Peyer's patch (tissue), 4 donors: Measurements from ENCODE around the gene ALOX5AP. TPM values are rescaled to one million over a fixed set of nuclear protein-coding genes. Genes with fewer than 3 reads are reported as not detected.

Experiments
- DNase-seq, 3 donors: peaks; one replicate each; pipeline ENCODE4 v3.0.0-alpha.2; 2017 to 2019
- H3K27ac ChIP-seq, 4 donors: fragments of 200-600 bp; sonication (generic); one replicate each; pipeline ENCODE4 v1.5.1; 2016 to 2019
- H3K27me3 ChIP-seq, 2 donors: fragments of 200-600 bp; sonication (generic); one replicate each; pipeline ENCODE4 v1.5.1; 2019
- H3K36me3 ChIP-seq, 3 donors: fragments of 200-600 bp; sonication (generic); one replicate each; pipeline ENCODE4 v1.5.1; 2016 to 2019
- H3K4me1 ChIP-seq, 4 donors: fragments of 200-600 bp; sonication (generic); one replicate each; pipeline ENCODE4 v1.5.1; 2016 to 2019
- H3K4me3 ChIP-seq, 4 donors: fragments of 200-600 bp; sonication (generic); 1 replicate in 3 of 4; 2 replicates in 1 of 4; pipeline ENCODE4 v1.5.1; 2016 to 2019; ENCODE audit warnings: mild to moderate bottlenecking in 1 of 4
- H3K9me3 ChIP-seq, 4 donors: fragments of 200-600 bp; sonication (generic); one replicate each; pipeline ENCODE4 v1.5.1; 2016 to 2019; ENCODE audit warnings: mild to moderate bottlenecking in 1 of 4
- POLR2A ChIP-seq, 2 donors: fragments of 450-650 bp; IDR thresholded peaks; one replicate each; pipeline ENCODE4 v1.5.1; 2017; ENCODE audit warnings: antibody characterized with exemption in 2 of 2, mild to moderate bottlenecking in 2 of 2, moderate library complexity in 2 of 2
- total RNA-seq, 4 donors: library from RNA; depleted of rRNA; stranded (reverse); fragments of >200 nt; gene quantifications; one replicate each; pipeline ENCODE4 v1.1.0, GENCODE V29; 2016
- TF ChIP-seq, protein P1 (sequence below), 6 experiments: fragments of 450-650 bp in 4 of 6; fragments of 200-600 bp in 2 of 6; sonication (generic) in 1 of 6; IDR thresholded peaks; one replicate each; pipeline ENCODE4 v1.5.1; 2017 to 2019; ENCODE audit warnings: antibody characterized with exemption in 6 of 6, mild to moderate bottlenecking in 3 of 6, moderate library complexity in 1 of 6

Gene ALOX5AP
- total RNA-seq, 4 donors from 2014 or later = 7.6 to 19.8 (median 13.2) TPM

DNA sequence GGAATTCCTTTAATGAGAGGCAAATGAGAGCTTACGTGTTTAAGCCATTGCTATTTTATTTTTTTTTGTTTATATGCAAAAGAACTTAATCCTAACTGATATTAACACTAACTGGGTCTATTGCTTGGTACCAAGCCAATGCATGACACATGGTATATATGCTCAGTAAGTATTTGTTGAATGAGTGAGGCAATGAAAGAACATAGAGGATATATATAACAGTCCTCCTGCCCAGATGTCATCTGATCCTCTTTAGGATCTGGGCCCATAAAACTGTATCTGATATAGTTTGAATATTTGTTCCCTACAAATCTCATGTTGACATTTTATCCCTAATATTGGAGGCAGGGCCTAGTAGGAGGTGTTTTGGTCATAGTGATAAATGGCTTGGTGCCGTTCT, 13.0 kb upstream of the ALOX5AP start:
- H3K36me3 ChIP-seq = no peaks in the 10 kb centered on the region
- TF ChIP-seq, protein P1, sequence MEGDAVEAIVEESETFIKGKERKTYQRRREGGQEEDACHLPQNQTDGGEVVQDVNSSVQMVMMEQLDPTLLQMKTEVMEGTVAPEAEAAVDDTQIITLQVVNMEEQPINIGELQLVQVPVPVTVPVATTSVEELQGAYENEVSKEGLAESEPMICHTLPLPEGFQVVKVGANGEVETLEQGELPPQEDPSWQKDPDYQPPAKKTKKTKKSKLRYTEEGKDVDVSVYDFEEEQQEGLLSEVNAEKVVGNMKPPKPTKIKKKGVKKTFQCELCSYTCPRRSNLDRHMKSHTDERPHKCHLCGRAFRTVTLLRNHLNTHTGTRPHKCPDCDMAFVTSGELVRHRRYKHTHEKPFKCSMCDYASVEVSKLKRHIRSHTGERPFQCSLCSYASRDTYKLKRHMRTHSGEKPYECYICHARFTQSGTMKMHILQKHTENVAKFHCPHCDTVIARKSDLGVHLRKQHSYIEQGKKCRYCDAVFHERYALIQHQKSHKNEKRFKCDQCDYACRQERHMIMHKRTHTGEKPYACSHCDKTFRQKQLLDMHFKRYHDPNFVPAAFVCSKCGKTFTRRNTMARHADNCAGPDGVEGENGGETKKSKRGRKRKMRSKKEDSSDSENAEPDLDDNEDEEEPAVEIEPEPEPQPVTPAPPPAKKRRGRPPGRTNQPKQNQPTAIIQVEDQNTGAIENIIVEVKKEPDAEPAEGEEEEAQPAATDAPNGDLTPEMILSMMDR (IDR thresholded peaks at IDR 0.05) = no peak
- TF ChIP-seq POLR2A (IDR thresholded peaks at IDR 0.05) = no peak
- no peaks in the 10 kb centered on the region for H3K9me3 ChIP-seq
- H3K4me1 ChIP-seq = peaks cover 0 to 16% (median 2%) of the 10 kb centered on the region in 4 donors
- no peaks in the 10 kb centered on the region for H3K27me3 ChIP-seq
- H3K27ac ChIP-seq = no peak overlapping the region
- DNase-seq = no peak
- no peak overlapping the region for H3K4me3 ChIP-seq

DNA sequence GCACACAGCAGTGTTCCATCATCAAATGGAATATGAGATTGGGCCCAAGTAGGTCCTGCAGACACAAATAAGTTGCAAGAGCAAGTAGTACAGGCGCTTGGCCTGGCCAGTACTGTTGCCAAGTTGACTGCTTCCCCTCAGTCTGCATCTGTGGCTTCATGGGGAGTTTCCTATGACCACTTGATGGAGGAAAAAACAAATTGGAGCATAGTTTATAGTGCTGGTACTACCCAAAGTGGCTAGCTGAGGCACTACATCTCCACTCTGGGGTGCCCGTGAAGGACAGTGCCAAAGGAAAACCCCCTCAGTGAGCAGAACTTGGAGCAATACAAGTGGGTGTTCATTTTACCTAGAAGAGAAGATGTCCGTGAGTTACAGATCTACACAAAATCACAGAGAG, 10.6 kb upstream of the ALOX5AP start:
- TF ChIP-seq POLR2A (IDR thresholded peaks at IDR 0.05) = no peak
- TF ChIP-seq, protein P1 (IDR thresholded peaks at IDR 0.05) = no peak
- Histone ChIP-seq H3K27ac (no peak overlapping the region), H3K9me3 (no peaks in the 10 kb centered on the region), H3K36me3 (no peaks in the 10 kb centered on the region), H3K4me3 (no peak overlapping the region), H3K4me1 (peaks cover 0 to 16% (median 2%) of the 10 kb centered on the region in 4 donors), H3K27me3 (no peaks in the 10 kb centered on the region)
- DNase-seq = no peak

DNA sequence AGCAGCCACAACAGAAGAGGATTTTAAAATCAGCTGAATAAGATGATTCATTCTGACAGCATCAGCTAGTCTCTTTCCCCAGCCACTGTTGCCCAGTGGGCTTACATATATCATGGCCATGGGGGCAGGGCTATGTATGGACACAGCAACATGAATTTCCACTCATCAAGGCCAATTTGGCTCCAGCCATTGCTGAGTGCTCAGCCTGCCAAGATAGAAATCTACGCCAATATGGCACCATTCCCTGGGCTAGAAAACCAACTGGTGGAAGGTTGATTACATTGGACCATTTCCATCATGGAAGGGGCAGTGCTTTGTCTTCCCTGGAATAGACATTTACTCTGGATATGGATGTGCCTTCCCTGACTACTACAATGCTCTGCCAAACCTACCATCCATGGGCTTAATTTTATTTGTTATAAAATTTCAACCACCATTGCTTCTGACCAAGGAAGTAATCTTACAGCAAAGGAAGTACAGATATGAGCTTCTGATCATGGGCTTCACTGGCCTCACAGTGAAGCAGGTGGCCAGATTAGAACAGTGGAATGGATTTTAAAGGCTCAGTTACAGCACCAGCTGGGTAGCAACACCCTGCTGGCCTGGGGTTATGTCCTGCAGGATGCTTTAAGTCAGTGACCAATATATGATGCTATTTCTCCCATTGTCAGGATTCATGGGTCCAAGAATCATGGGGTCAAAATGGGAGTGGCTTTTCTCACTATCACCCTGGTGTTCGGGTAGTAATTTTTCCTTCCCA, 9.8 kb upstream of the ALOX5AP start:
- no peak for DNase-seq
- H3K27ac ChIP-seq = no peak overlapping the region
- no peaks in the 10 kb centered on the region for H3K9me3 ChIP-seq
- no peaks in the 10 kb centered on the region for H3K27me3 ChIP-seq
- peaks cover 0 to 11% (median 0%) of the 10 kb centered on the region in 4 donors for H3K4me1 ChIP-seq
- H3K4me3 ChIP-seq = no peak overlapping the region
- no peak for TF ChIP-seq POLR2A (IDR thresholded peaks at IDR 0.05)
- TF ChIP-seq, protein P1 (IDR thresholded peaks at IDR 0.05) = no peak
- H3K36me3 ChIP-seq = no peaks in the 10 kb centered on the region

DNA sequence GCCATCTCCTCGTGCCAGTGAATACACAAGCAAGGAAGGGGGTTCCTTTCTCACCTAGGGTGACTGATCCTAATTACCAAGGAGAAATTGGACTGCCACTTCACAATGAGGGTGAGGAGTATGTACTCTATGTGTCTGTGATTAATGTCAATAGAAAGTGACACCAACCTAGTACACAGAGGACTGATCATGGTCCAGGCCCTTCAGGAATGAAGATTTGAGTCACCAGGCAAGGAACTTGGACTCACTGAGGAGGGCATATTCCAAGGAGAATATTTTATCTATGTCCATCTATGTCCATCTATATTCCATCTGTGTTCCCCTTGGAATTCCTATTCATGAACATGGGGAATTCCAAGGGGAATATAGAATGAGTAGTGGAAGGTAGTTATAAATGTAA, 9.2 kb upstream of the ALOX5AP start:
- no peak overlapping the region for H3K4me3 ChIP-seq
- no peak for DNase-seq
- no peak overlapping the region for H3K27ac ChIP-seq
- H3K27me3 ChIP-seq = no peaks in the 10 kb centered on the region
- TF ChIP-seq, protein P1 (IDR thresholded peaks at IDR 0.05) = no peak
- TF ChIP-seq POLR2A (IDR thresholded peaks at IDR 0.05) = no peak
- H3K36me3 ChIP-seq = no peaks in the 10 kb centered on the region
- H3K9me3 ChIP-seq = no peaks in the 10 kb centered on the region
- peaks cover 0 to 5% (median 0%) of the 10 kb centered on the region in 4 donors for H3K4me1 ChIP-seq

DNA sequence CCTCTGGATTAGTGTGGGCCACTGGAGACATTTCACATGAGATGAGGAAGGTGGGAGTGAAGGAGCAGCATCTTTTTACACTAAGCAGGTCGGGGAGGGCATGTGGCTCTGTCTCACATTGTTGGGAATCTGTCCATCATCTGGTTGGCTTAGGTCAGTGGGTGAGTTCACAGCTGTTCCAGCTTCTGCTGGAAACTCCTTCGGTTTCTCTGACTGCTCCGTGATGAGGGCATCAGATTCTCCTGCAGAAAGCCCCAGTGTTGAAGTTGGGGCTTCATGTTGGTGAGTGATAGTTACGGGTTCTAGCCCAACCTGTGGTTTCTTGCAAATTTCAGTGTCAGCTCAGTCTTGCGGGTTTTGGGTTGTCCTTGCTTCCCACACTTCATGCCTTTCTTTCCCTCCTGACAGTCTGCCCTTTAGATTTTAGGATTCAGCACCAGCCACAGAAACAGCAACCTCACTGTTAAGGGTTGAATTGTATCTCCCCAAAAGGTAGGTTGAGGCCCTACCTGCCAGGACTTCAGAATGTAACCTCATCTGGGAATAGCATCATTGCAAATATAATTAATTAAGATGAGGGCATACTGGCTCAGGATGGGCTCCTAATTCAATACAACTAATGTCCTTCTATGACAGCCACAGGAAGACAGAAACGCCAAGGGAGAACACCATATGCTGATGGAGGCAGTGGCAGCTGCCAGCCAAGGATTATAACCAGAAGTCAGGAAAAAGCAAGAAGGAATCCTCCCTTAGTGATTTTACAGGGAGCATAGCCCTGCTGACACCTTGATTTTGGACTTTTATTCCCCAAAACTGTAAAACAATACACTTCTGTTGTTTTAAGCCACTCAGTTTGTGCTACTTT, 7.6 kb upstream of the ALOX5AP start:
- no peak for DNase-seq
- no peaks in the 10 kb centered on the region for H3K9me3 ChIP-seq
- H3K36me3 ChIP-seq = no peaks in the 10 kb centered on the region
- H3K4me1 ChIP-seq = no peaks in the 10 kb centered on the region
- H3K4me3 ChIP-seq = no peak overlapping the region
- TF ChIP-seq, protein P1 (IDR thresholded peaks at IDR 0.05) = no peak
- no peak for TF ChIP-seq POLR2A (IDR thresholded peaks at IDR 0.05)
- no peak overlapping the region for H3K27ac ChIP-seq
- no peaks in the 10 kb centered on the region for H3K27me3 ChIP-seq
